ENCODE data around the gene DNAJC22. TPM values are rescaled to one million over a fixed set of nuclear protein-coding genes. Genes with fewer than 3 reads are reported as not detected.
A peak's percentile ranks its signal among the peaks of the same experiment; 100 is the strongest.
"Not testable (repeated sequence)": the region's sequence is repeated elsewhere in the genome, so short reads cannot be mapped to it uniquely, and the experiment has no call there.

The DNAJC22 gene
- total RNA-seq, 2 experiments from 2014 or later, result not detected

GRCh38 chr12:49369411-49370145, 22.9 kb downstream of the DNAJC22 start:
- DNase-seq, result peak; percentile 29
- CTCF ChIA-PET, result interaction anchor here (0.7 to 2.4 kb wide), 5 partner anchors 10 to 145 kb away, joined by 3 to 18 read pairs (median 5); no protein-coding TSS in a partner anchor
- Mint-ChIP-seq H3K27ac (no peak overlapping the region), H3K36me3 (ENCODE audit: low read depth) (peaks cover 6% of the 10 kb centered on the region), H3K4me3 (no peak overlapping the region), H3K9me3 (no peaks in the 10 kb centered on the region), H3K27me3 (no peaks in the 10 kb centered on the region), H3K4me1 (peaks cover 49% of the 10 kb centered on the region)
- POLR2A ChIA-PET, result no interaction called here

GRCh38 chr12:49370539-49370938, 23.9 kb downstream of the DNAJC22 start:
- Mint-ChIP-seq H3K27ac (no peak overlapping the region), H3K36me3 (ENCODE audit: low read depth) (peaks cover 6% of the 10 kb centered on the region), H3K4me3 (no peak overlapping the region), H3K4me1 (peaks cover 53% of the 10 kb centered on the region), H3K9me3 (no peaks in the 10 kb centered on the region), H3K27me3 (no peaks in the 10 kb centered on the region)
- POLR2A ChIA-PET, result no interaction called here
- CTCF ChIA-PET, result interaction anchor here (0.6 to 2.4 kb wide), 5 partner anchors 11 to 128 kb away, joined by 3 to 18 read pairs (median 5); no protein-coding TSS in a partner anchor
- DNase-seq, result no peak

GRCh38 chr12:49375406-49375805, 28.7 kb downstream of the DNAJC22 start:
- Mint-ChIP-seq H3K27me3 (no peaks in the 10 kb centered on the region), H3K9me3 (no peaks in the 10 kb centered on the region), H3K4me1 (peaks cover 22% of the 10 kb centered on the region), H3K4me3 (no peak overlapping the region), H3K36me3 (ENCODE audit: low read depth) (peaks cover 6% of the 10 kb centered on the region), H3K27ac (no peak overlapping the region)
- POLR2A ChIA-PET, result no interaction called here
- DNase-seq, result no peak
- CTCF ChIA-PET, result interaction anchor here (1.3 kb wide), 1 partner anchor 29 kb away, joined by 3 read pairs; the partner anchor contains the start of gene DNAJC22

- H3K4me1 Mint-ChIP-seq, result peaks cover 14% of the 10 kb centered on the region
- no peaks in the 10 kb centered on the region for H3K9me3 Mint-ChIP-seq
- no peak overlapping the region for H3K4me3 Mint-ChIP-seq
- ChIA-PET CTCF (interaction anchor here (0.7 to 1.6 kb wide), 2 partner anchors 11 to 19 kb away, joined by 3 to 4 read pairs; no protein-coding TSS in a partner anchor), POLR2A (no interaction called here)
- no peak for DNase-seq
- H3K27ac Mint-ChIP-seq, result no peak overlapping the region
- H3K27me3 Mint-ChIP-seq, result no peaks in the 10 kb centered on the region
- H3K36me3 Mint-ChIP-seq (ENCODE audit: low read depth), result no peaks in the 10 kb centered on the region
Measured at GRCh38 chr12:49377386-49377785, 30.7 kb downstream of the DNAJC22 start.

GRCh38 chr12:49380184-49380583, 33.5 kb downstream of the DNAJC22 start:
- POLR2A ChIA-PET; H3K36me3 Mint-ChIP-seq (ENCODE audit: low read depth); H3K4me1 Mint-ChIP-seq; H3K9me3 Mint-ChIP-seq; H3K27ac Mint-ChIP-seq; H3K27me3 Mint-ChIP-seq; H3K4me3 Mint-ChIP-seq; DNase-seq: not testable (repeated sequence)
- CTCF ChIA-PET, result interaction anchor here (0.6 to 0.9 kb wide), 3 partner anchors 121 to 340 kb away, joined by 3 to 4 read pairs (median 4); no protein-coding TSS in a partner anchor

GRCh38 chr12:49388682-49389386, 42.1 kb downstream of the DNAJC22 start:
- CTCF ChIA-PET, result interaction anchor here (0.6 to 1.3 kb wide), 5 partner anchors 8 to 103 kb away, joined by 3 to 4 read pairs (median 3); no protein-coding TSS in a partner anchor
- POLR2A ChIA-PET, result interaction anchor here (0.9 kb wide), 1 partner anchor 22 kb away, joined by 5 read pairs; the partner anchor contains the start of gene SPATS2
- peaks cover 5% of the 10 kb centered on the region for H3K36me3 Mint-ChIP-seq (ENCODE audit: low read depth)
- H3K4me3 Mint-ChIP-seq, result no peak overlapping the region
- DNase-seq, result peak; percentile 72
- H3K27me3 Mint-ChIP-seq, result no peaks in the 10 kb centered on the region
- no peak overlapping the region for H3K27ac Mint-ChIP-seq
- H3K4me1 Mint-ChIP-seq, result peaks cover 12% of the 10 kb centered on the region
- H3K9me3 Mint-ChIP-seq, result no peaks in the 10 kb centered on the region

- POLR2A ChIA-PET, result interaction anchor here (0.9 kb wide), 1 partner anchor 22 kb away, joined by 5 read pairs; the partner anchor contains the start of gene SPATS2
- H3K27me3 Mint-ChIP-seq, result no peaks in the 10 kb centered on the region
Measured at GRCh38 chr12:49389387-49389703, 42.7 kb downstream of the DNAJC22 start.

GRCh38 chr12:49397000-49397399, 50.3 kb downstream of the DNAJC22 start:
- no peak for DNase-seq
- Mint-ChIP-seq H3K9me3 (no peaks in the 10 kb centered on the region), H3K4me3 (no peak overlapping the region), H3K36me3 (ENCODE audit: low read depth) (no peaks in the 10 kb centered on the region), H3K4me1 (no peaks in the 10 kb centered on the region), H3K27me3 (no peaks in the 10 kb centered on the region), H3K27ac (no peak overlapping the region)
- ChIA-PET CTCF (interaction anchor here (0.6 to 2.8 kb wide), 5 partner anchors 8 to 240 kb away, joined by 3 to 9 read pairs (median 3); partner anchors contain the start of gene SPATS2), POLR2A (no interaction called here)

More at GRCh38 chr12:49389387-49389703, 42.7 kb downstream of the DNAJC22 start:
- CTCF ChIA-PET, result interaction anchor here (1.1 to 1.3 kb wide), 3 partner anchors 8 to 102 kb away, joined by 3 to 4 read pairs (median 4); no protein-coding TSS in a partner anchor
- Mint-ChIP-seq H3K4me1 (peaks cover 12% of the 10 kb centered on the region), H3K9me3 (no peaks in the 10 kb centered on the region), H3K4me3 (no peak overlapping the region), H3K27ac (no peak overlapping the region), H3K36me3 (ENCODE audit: low read depth) (peaks cover 5% of the 10 kb centered on the region)
- DNase-seq, result no peak

GRCh38 chr12:49400304-49400703, 53.6 kb downstream of the DNAJC22 start:
- H3K27ac Mint-ChIP-seq, result no peak overlapping the region
- H3K27me3 Mint-ChIP-seq, result no peaks in the 10 kb centered on the region
- no peak for DNase-seq
- H3K9me3 Mint-ChIP-seq, result no peaks in the 10 kb centered on the region
- peaks cover 15% of the 10 kb centered on the region for H3K4me1 Mint-ChIP-seq
- no peak overlapping the region for H3K4me3 Mint-ChIP-seq
- H3K36me3 Mint-ChIP-seq (ENCODE audit: low read depth), result no peaks in the 10 kb centered on the region
- ChIA-PET CTCF (interaction anchor here (0.7 to 1.4 kb wide), 3 partner anchors 16 to 62 kb away, joined by 3 read pairs; no protein-coding TSS in a partner anchor), POLR2A (no interaction called here)

Other genes with a start within 250 kb of the DNAJC22 start
- 10 to 100 TPM; 60.3 to 62.3 TPM for gene LMBR1L, start 236.0 kb upstream of the DNAJC22 start, total RNA-seq
- gene TUBA1B, start 215.5 kb upstream of the DNAJC22 start, total RNA-seq, result 1,000 to 10,000 TPM; 2,153 to 2,254 TPM
- 100 to 1,000 TPM in 1 of 2 experiments, 10 to 100 TPM in 1; 94.8 to 109 TPM for gene TUBA1A, start 157.8 kb upstream of the DNAJC22 start, total RNA-seq
- 100 to 1,000 TPM; 246 to 278 TPM for gene TUBA1C, start 81.8 kb upstream of the DNAJC22 start, total RNA-seq
- gene PRPH, start 51.7 kb upstream of the DNAJC22 start, total RNA-seq, result not detected
- gene TROAP, start 23.6 kb upstream of the DNAJC22 start, total RNA-seq, result 100 to 1,000 TPM; 111 to 115 TPM
- not detected for gene C1QL4, start 9.7 kb upstream of the DNAJC22 start, total RNA-seq
- 10 to 100 TPM; 12.8 to 20.3 TPM for gene SPATS2, start 20.6 kb downstream of the DNAJC22 start, total RNA-seq
- gene KCNH3, start 192.1 kb downstream of the DNAJC22 start, total RNA-seq, result 1 to 10 TPM; 1.9 to 2.3 TPM
- 10 to 100 TPM; 85.3 to 89.2 TPM for gene MCRS1, start 221.3 kb downstream of the DNAJC22 start, total RNA-seq

Measured in activated CD4-positive, alpha-beta T cell treated with anti-CD3 and anti-CD28 coated beads, Interleukin-2, amount 10 ng/mL, durations not matched to agents 7 days and 5 days (primary cell).